Fibroblast of peridontal ligament (primary cell): ENCODE measurements around the gene NUDT6.
"Not testable (repeated sequence)": the region's sequence is repeated elsewhere in the genome, so short reads cannot be mapped to it uniquely, and the experiment has no call there.

Experiments
- DNase-seq: peaks from one replicate; pipeline ENCODE4 v3.0.0-alpha.2; 2010; ENCODE audit errors: extremely low read depth

Gene NUDT6, protein sequence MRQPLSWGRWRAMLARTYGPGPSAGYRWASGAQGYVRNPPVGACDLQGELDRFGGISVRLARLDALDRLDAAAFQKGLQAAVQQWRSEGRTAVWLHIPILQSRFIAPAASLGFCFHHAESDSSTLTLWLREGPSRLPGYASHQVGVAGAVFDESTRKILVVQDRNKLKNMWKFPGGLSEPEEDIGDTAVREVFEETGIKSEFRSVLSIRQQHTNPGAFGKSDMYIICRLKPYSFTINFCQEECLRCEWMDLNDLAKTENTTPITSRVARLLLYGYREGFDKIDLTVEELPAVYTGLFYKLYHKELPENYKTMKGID

DNA sequence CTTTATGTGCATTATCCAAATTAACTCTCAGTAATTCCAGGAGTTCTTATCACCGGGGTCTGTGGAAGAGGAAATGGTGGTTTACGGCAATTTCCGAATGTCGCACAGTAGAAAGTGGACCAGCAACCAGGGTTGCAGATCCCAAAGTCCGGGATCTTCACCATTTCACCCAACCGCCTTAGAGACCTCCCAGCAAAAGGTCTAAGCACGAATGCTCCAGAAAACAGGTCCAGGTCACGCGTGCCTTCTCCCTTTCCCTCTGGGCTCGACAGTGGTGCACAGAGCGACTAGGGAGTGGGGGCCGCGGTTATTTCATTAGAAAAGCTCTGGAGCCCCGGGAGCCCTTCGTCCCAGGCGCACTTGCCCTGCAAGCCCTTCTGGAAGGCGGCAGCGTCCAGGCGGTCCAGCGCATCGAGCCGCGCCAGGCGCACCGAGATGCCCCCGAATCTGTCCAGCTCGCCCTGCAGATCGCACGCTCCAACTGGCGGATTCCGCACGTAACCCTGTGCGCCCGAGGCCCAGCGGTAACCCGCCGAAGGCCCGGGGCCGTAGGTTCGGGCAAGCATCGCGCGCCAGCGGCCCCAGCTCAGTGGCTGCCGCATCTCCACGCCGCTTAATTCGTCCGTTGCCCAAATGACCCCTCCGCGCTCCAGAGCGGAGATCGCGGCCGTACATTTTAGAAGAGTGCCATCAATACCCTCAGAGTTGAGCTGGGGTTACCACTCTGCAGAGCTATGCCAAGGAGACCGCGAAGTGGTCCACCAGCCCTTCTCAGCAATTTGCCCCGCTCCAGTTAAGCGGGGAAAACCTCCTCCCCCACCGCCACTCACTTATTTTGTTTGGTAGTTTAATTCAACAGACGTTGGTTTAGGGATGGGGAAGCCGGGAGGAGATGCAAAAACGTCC, at the start of gene NUDT6:
NUDT6 (minus strand) TSS at position 627 of the 906 bp plus-strand sequence; CDS start at position 602, 25 bp downstream.
- DNase-seq = peak; percentile 60

DNA sequence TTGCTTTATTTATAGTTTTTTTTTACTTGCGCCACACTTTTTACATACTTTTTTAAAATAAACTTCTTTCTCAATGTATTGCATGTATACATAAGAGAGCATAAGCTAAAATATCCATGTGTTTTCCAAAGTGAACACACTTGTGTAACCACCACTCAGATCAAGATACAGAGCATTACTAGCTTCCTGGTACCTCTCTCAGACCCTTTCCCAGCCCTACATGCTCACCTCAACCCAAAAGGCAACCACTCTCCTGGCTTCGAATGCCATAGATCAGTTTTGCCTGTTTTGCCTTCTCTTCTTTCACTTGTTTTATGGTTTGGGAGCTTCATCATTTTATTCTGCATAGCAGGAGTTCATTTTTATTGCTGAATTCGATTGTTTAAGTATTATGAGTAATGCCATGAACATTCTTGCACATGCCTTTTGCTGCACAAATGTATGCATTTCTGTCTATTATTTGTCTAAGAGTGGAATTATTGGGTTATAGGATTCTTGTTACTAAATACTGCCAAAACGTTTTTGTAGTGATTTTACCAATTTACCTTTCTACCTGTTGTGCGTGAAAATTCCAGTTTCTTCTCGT, 45.9 kb upstream of the NUDT6 start:
- peak; percentile 17 for DNase-seq

DNA sequence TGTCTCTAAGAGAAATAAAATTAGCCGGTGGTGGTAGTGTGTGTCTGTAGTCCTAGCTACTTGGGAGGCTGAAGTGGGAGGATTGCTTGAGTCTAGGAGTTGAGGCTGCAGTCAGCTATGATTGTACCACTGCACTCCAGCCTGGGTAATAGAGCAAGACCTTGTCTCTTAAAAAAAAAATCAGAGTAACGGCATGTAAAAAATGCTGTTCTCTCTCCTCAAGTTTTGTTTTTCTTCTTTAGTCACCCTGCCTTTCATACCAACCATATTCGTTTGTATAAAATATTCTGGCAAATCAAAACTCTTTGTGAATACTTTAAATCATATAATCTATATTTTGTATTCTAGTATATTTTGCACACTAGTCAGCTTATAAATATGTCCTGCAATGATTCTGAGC, 44.8 kb upstream of the NUDT6 start:
- no peak for DNase-seq

DNA sequence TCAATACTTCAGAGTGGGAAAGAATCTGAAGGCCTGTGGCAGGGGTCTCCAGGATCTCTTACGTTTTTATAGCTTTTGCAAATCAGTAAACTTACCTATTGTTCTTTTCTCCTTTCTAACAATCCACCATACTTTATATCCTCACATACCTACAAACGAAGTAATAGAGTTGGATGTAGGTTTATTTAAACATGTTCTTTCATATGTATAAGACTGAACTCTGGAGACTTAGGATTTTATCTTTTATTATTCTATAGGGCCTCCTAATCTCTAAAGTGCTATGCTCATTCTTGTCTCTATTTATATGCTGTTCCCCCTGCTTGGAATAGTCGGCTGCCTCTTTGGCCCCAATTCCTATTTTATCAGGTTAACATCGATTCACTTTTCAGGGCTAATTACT, 43.8 kb upstream of the NUDT6 start:
- no peak for DNase-seq

DNA sequence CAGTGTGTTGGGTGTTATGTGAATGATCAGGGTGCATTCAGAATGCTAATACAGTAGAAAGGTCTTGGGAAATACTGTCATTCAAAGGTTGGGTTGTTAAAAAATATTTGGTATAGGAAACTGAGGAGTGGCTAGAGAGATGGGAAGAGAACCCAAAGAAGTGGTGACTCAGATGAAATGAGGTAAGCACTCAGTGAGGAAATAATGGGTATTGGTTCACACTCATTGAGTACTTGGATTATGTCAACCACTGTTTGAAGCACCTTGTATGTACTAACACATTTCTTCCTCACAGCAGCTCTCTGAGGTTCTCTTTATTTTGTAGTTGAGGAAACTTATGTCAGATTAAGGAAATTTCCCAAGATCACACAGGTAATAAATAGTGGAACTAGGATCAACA, 40.8 kb upstream of the NUDT6 start:
- peak; percentile 40 for DNase-seq

DNA sequence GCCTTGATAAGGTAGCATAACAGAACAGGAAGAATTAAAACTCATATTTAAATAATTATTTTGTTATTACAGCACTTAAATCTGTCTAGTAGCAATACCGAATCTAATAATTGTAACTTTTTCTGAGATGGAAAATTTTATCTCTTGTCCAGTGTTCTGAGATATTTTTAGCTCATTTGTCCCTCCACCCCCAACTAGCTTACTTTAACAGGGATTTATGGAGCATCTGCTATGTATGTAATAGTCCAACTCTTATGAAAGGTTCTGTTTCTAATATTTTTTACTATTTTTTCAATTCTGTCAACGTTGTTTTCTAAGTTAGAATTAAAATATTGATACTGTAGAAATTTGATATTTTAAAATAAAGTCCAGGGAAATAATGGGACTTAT, 38.2 kb upstream of the NUDT6 start:
- DNase-seq = no peak

DNA sequence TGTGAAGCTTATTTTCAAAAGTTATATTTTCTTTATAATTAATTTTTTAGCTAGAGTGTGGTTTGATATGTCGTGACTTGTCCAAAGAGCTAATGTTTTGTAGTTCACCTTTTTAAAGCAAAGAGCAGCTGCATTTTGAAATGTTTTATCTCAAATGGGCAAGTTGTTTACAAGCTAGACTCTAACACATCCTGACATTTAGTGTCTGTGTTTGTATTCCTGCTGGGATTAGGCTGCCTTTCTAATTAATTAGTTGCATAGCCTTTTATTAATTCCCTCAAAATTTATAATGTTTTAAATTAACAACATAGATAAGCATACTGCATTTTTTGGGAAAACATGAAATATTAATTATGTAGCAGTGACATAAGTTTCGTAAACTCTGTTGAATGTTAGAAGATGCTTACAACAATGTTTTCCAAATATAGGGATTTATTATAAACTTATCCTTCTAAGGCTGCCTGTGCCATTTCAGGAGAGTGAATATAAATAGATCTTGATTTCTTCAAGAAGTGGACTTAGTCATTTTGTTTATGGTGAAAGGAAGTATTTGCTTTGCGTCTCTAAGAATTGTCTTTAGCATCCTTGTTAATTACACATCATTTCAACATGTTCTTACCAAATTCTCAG, 37.7 kb upstream of the NUDT6 start:
- no peak for DNase-seq

DNA sequence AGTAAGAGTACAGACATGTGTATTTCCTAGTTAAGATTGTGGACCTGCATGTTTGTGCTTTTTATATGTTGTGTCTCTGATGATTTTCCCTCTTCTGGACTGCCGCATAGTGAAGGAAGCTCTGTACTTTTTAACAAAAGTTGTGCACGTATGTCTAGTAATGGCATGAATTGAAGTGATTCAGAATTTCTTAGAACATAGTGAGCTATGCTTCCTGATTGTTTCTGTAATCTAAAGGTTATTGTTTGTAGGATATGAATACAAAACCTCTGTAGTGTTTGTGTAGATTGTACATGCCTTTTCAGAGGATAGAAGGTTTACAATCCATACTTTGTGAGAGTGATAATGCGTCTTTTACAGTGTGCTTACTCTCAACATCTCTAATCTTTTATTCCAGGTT, 37.0 kb upstream of the NUDT6 start:
- DNase-seq = no peak

DNA sequence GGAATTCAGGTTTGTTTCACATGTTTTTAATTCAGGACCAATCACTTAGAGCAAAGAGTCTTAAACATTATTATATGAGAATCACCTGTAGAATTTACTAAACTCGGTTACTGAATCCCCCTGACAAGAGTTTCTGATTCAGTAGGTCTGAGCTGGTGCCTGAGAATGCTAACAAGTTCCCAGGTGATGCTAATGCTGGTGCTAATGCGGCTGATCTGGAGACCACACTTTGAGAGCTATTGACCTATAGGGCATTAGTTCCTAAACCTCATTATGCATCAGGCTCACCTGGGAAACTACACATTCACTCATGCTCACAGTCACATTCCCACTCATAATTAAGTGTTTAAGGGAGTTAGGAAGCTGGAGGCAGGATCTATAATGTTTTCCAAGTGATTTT, 36.1 kb upstream of the NUDT6 start:
- no peak for DNase-seq

DNA sequence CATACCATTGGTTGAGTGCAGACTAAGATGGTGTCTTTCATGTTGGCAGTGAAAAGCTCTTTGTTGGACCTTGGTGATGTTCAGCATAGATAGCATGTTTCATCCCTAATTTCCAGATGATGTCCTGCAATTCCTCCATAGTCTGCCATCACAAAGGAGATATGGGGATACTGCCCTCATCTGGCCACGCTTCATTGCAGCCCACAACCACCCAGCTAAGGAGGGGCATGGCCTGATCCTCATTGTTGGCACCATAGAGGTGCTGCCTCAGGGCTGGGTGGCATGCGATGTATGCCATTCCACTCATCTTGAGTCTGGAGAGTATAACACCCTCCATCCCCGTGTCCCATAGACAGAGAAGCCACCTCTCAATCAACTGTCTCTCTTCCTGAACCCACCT, 31.5 kb upstream of the NUDT6 start:
- no peak for DNase-seq

DNA sequence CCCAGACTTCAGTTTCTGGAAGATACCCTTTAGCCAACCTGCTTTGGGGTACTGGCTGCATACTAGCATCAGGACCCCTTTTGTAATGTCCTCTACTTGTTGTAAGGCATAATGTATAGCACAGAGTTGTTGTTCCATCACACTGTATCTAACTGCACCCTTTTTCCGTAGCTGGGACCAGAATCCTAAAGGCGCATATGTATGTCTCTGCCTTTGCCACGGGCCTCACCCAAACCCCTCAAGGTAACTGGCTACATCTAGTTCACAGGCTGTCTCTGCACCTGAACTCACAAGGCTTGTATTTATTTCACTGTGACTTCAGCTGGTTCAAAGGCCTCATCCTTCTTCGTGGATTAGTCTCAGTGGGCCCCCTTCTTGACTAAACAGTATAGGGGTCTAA, 29.6 kb upstream of the NUDT6 start:
- DNase-seq = no peak

DNA sequence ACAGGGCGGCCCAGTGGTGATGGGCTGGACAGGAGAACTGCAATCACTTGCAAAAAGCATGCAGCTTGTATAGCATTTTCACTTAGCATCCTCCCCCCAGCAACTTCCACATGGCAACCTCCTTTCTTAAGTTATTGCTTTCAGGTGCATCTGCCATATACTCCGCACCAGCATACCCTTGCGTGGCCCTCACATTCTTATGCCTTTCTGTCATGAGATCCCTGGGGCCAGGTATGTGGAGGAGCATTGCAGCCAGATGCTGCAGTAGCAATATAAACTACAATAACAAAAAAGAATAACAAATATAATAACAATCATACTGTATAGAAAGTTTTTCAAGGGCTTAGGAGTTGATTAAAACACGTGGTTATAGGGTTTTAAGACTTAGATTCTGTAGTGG, 26.3 kb upstream of the NUDT6 start:
- DNase-seq = no peak

DNA sequence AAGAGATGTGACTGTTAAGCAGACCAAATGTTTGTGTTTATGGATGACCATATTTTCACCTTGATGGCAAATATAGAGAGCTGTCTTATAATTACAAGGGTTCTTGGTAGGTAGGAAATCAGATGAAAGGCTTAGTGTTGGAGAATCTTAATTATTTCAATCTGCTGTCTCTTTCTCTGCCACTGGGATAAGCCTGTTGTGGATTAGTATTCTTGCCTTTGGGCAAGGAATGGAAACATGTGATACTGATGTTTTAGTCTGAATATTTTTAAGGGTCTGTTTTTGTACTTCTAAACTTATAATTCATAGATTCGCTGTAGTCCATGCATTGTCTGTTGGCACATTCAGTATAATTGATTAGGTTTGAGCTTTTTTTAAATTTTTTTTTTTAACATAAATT, 23.7 kb upstream of the NUDT6 start:
- no peak for DNase-seq

DNA sequence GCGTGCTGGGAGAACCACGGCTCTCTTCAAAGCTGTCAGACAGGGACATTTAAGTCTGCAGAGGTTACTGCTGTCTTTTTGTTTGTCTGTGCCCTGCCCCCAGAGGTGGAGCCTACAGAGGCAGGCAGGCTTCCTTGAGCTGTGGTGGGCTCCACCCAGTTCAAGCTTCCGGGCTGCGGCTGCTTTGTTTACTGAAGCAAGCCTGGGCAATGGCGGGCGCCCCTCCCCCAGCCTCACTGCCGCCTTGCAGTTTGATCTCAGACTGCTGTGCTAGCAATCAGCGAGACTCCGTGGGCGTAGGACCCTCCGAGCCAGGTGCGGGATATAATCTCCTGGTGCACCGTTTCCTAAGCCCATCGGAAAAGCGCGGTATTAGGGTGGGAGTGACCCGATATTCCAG, 22.7 kb upstream of the NUDT6 start:
- not testable (repeated sequence) for DNase-seq

DNA sequence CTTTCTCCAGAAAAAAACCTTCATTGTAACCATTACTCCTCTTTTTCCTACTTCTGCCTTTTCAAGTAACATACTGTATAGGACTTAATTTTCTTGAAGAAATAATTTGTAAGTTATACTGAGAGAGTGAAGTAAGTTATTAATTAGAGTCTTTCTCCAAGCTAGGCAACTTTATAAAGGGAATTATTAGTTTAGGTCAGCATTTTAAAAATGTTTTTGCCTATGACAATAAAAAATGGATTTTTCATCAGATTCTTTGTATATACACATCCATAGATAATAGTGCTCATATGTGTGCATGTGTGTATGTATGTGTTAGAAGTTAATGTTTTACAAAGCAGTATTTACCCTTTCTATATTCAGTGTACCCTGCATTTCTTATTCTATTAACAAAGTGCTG, 10.4 kb upstream of the NUDT6 start:
- DNase-seq = no peak

DNA sequence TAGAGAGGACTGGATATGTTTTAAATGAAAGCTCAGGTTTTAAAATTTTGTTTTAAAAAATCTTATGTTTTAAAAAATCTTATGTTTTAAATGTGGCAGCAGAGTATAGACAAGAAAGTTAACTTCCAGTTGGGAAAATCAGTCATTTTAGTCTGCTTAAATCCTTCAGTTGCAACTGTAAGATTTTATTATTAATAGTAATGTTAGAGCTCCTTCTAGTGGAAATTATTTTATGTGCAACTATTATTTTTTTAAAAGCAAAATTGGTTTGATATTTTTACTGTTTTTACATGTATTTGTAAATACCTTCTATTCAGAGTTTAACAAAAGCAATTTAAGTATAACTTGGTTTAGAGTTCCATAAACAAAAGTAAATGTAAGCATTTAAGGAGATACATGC, 8.5 kb upstream of the NUDT6 start:
- peak; percentile 73 for DNase-seq

DNA sequence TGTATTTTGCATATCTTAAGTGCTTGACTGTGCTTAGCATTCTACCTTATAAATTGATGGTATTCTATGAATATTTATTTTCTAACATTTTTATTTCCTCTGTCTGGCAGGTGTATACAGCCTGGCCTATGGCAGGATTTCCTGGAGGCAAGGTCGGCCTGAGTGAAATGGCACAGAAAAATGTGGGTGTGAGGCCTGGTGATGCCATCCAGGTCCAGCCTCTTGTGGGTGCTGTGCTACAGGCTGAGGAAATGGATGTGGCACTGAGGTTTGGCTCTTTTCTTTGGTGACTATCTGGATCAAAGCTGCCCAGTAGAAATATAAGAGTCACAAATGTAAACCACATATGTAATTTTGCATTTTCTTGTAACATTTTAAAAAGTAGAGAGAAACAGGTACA, 6.5 kb upstream of the NUDT6 start:
- no peak for DNase-seq

DNA sequence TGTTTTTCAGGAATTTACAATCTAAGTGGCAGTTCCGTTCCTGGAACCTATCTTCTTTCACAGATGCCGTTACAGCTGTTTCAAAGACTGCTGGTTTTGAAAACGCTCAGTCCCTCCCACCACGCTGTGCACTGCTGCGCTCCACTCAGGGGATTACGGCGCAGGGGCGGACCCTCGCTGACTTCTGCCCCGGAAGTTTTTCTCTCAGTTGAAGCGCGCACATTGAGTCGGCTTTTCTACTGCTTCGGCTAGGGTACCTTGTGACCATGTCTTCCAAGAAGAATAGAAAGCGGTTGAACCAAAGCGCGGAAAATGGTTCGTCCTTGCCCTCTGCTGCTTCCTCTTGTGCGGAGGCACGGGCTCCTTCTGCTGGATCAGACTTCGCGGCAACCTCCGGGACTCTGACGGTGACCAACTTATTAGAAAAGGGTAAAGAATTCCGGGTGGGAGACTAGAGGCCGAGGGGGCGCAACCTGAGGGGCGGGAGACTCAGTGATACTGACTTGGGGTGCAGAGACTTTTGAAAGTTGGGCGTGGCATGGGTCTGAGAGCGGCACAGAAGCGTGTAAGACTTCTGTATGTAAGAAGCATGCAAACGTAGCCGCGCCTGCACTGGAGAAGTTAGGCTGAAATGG, 597 bp upstream of the NUDT6 start:
- peak; percentile 82 for DNase-seq

DNA sequence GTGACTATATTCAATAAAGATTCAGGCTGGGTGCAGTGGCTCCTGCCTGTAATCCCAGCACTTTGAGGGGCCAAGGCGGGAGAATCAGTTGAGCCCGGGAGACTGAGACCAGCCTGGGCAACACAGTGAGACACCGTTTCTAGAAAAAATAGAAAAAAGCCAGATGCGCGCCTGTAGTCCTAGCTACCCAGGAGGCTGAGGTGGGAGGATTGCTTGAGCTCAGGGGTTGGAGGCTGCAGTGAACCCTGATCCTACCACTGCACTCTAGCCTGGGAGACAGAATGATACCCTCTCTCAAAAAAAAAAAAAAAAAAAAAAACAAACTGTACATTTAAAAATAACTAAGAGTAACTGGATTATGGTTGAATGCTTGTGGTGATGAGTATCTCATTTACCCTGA, 1.1 kb downstream of the NUDT6 start:
- DNase-seq = no peak

DNA sequence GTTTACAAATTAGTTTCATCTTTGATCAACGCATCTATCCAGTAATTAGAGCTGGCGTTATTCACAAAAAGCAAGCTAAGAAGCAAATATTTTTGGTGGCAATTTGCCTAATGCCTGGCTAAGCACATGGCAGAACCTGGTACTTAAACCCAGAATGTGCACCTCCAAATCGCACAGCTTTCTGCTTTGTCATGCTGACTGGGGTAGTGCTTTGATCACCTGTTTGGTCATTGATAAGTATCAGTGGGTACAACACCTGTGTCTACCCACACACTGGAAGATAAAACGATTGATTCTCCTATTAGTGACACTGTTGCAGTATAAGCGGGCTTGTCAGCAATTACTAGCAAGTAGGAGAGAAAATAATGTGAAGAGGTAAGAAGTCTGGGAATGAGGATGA, 1.9 kb downstream of the NUDT6 start:
- DNase-seq = no peak

DNA sequence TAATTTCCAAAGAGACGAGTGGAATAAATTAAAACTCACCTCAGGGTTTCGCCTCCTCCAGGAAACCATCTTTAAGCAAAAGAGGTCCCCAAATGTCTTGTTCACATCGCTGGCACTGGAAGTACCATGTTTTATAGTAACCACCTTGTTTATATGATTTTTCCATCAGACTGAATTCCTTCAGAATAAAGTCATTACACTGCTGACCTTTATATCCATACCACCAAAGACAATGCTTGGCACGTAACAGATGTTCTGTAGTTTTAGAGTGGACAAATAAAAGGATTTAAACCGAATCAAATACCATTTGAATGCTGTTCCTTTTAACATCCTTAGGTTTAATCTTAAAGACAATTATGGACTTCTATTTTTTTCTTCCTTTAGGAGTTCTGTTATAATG, 4.7 kb downstream of the NUDT6 start:
- peak; percentile 48 for DNase-seq

DNA sequence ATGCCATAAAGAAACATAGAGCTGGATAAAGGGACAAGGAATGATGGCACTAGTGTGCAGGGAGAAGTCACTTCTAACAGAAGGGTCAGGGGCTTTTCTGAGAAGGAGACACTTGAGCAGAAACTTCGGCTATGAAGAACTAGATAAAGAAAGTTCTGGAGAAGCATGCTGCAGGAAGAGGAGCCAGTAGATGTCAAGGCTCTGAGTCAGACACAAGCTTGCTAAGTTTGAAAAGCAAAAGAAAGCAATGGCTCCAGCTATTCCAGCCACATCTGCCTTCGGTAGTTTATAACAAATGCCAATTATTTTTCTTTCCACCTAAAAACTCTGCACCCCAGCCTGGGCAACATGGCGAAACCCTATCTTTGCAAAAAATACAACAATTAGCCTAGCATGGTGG, 7.5 kb downstream of the NUDT6 start:
- peak; percentile 71 for DNase-seq
